Measurements from ENCODE around the gene FKBP11.

FKBP11 gene

GRCh38 chr12:48954061-48954460 is 28.8 kb upstream of the FKBP11 start:
- Histone ChIP-seq H3K9me3 (ENCODE audit: control insufficient read depth, low read length) (no peaks in the 10 kb centered on the region), H3K27ac (ENCODE audit: low read depth, low read length, severe bottlenecking) (no peak overlapping the region), H3K4me1 (ENCODE audit: control insufficient read depth, insufficient read depth, low read length, poor library complexity, severe bottlenecking) (peaks cover 22% of the 10 kb centered on the region), H3K36me3 (ENCODE audit: control insufficient read depth, insufficient read depth, low read length) (peaks cover 63% of the 10 kb centered on the region), H3K4me3 (ENCODE audit: extremely low read depth, insufficient read depth, low read length, poor library complexity, severe bottlenecking) (no peak overlapping the region)
- 100% methylated on average over 2 of the region's 3 CpGs; no CpG with 5 or more reads in 1 of the 2 experiments for WGBS, 2 experiments (ENCODE audit: insufficient coverage in 2 of 2)

- Histone ChIP-seq H3K36me3 (ENCODE audit: control insufficient read depth, insufficient read depth, low read length) (peaks cover 69% of the 10 kb centered on the region), H3K27ac (ENCODE audit: low read depth, low read length, severe bottlenecking) (no peak overlapping the region), H3K4me3 (ENCODE audit: extremely low read depth, insufficient read depth, low read length, poor library complexity, severe bottlenecking) (no peak overlapping the region), H3K4me1 (ENCODE audit: control insufficient read depth, insufficient read depth, low read length, poor library complexity, severe bottlenecking) (peaks cover 22% of the 10 kb centered on the region), H3K9me3 (ENCODE audit: control insufficient read depth, low read length) (no peaks in the 10 kb centered on the region)
- WGBS, 2 experiments (ENCODE audit: insufficient coverage in 2 of 2): 98 to 100% methylated on average over 3 of the region's 4 CpGs
These were observed 27.4 kb upstream of the FKBP11 start for GRCh38 chr12:48952691-48953090.

- H3K4me1 ChIP-seq (ENCODE audit: control insufficient read depth, insufficient read depth, low read length, poor library complexity, severe bottlenecking): peaks cover 4% of the 10 kb centered on the region
- 86 to 100% methylated on average over 3 of the region's 3 CpGs for WGBS, 2 experiments (ENCODE audit: insufficient coverage in 2 of 2)
- H3K36me3 ChIP-seq (ENCODE audit: control insufficient read depth, insufficient read depth, low read length): peaks cover 47% of the 10 kb centered on the region
These were observed 22.4 kb upstream of the FKBP11 start for GRCh38 chr12:48947727-48948126.

GRCh38 chr12:48946943-48947342 is 21.7 kb upstream of the FKBP11 start:
- no peak overlapping the region for H3K27ac ChIP-seq (ENCODE audit: low read depth, low read length, severe bottlenecking)
- H3K4me1 ChIP-seq (ENCODE audit: control insufficient read depth, insufficient read depth, low read length, poor library complexity, severe bottlenecking): no peaks in the 10 kb centered on the region
- WGBS, 2 experiments (ENCODE audit: insufficient coverage in 2 of 2): 93 to 95% methylated on average over 4 to 5 of the region's 6 CpGs
- H3K36me3 ChIP-seq (ENCODE audit: control insufficient read depth, insufficient read depth, low read length): peaks cover 45% of the 10 kb centered on the region
- no peaks in the 10 kb centered on the region for H3K9me3 ChIP-seq (ENCODE audit: control insufficient read depth, low read length)
- H3K4me3 ChIP-seq (ENCODE audit: extremely low read depth, insufficient read depth, low read length, poor library complexity, severe bottlenecking): no peak overlapping the region

More at GRCh38 chr12:48947727-48948126, 22.4 kb upstream of the FKBP11 start:
- Histone ChIP-seq H3K9me3 (ENCODE audit: control insufficient read depth, low read length) (no peaks in the 10 kb centered on the region), H3K4me3 (ENCODE audit: extremely low read depth, insufficient read depth, low read length, poor library complexity, severe bottlenecking) (no peak overlapping the region), H3K27ac (ENCODE audit: low read depth, low read length, severe bottlenecking) (no peak overlapping the region)

- H3K4me3 ChIP-seq (ENCODE audit: extremely low read depth, insufficient read depth, low read length, poor library complexity, severe bottlenecking): no peak overlapping the region
- H3K4me1 ChIP-seq (ENCODE audit: control insufficient read depth, insufficient read depth, low read length, poor library complexity, severe bottlenecking): no peaks in the 10 kb centered on the region
- no peaks in the 10 kb centered on the region for H3K9me3 ChIP-seq (ENCODE audit: control insufficient read depth, low read length)
- peaks cover 47% of the 10 kb centered on the region for H3K36me3 ChIP-seq (ENCODE audit: control insufficient read depth, insufficient read depth, low read length)
- H3K27ac ChIP-seq (ENCODE audit: low read depth, low read length, severe bottlenecking): no peak overlapping the region
These were observed 20.9 kb upstream of the FKBP11 start for GRCh38 chr12:48946205-48946604.

GRCh38 chr12:48943221-48943620 is 17.9 kb upstream of the FKBP11 start:
- no peak overlapping the region for H3K4me3 ChIP-seq (ENCODE audit: extremely low read depth, insufficient read depth, low read length, poor library complexity, severe bottlenecking)
- H3K36me3 ChIP-seq (ENCODE audit: control insufficient read depth, insufficient read depth, low read length): peaks cover 51% of the 10 kb centered on the region
- no peak overlapping the region for H3K27ac ChIP-seq (ENCODE audit: low read depth, low read length, severe bottlenecking)
- H3K4me1 ChIP-seq (ENCODE audit: control insufficient read depth, insufficient read depth, low read length, poor library complexity, severe bottlenecking): no peaks in the 10 kb centered on the region
- no peaks in the 10 kb centered on the region for H3K9me3 ChIP-seq (ENCODE audit: control insufficient read depth, low read length)
- WGBS, 2 experiments (ENCODE audit: insufficient coverage in 2 of 2): no CpG with 5 or more reads among the region's 4 CpGs

- WGBS, 2 experiments (ENCODE audit: insufficient coverage in 2 of 2): 100% methylated on average over 1 to 2 of the region's 3 CpGs
- Histone ChIP-seq H3K4me1 (ENCODE audit: control insufficient read depth, insufficient read depth, low read length, poor library complexity, severe bottlenecking) (no peaks in the 10 kb centered on the region), H3K4me3 (ENCODE audit: extremely low read depth, insufficient read depth, low read length, poor library complexity, severe bottlenecking) (no peak overlapping the region), H3K9me3 (ENCODE audit: control insufficient read depth, low read length) (no peaks in the 10 kb centered on the region), H3K36me3 (ENCODE audit: control insufficient read depth, insufficient read depth, low read length) (peaks cover 62% of the 10 kb centered on the region), H3K27ac (ENCODE audit: low read depth, low read length, severe bottlenecking) (no peak overlapping the region)
These were observed 14.9 kb upstream of the FKBP11 start for GRCh38 chr12:48940181-48940580.

- 95 to 97% methylated on average over 7 of the region's 7 CpGs for WGBS, 2 experiments (ENCODE audit: insufficient coverage in 2 of 2)
- Histone ChIP-seq H3K4me3 (ENCODE audit: extremely low read depth, insufficient read depth, low read length, poor library complexity, severe bottlenecking) (no peak overlapping the region), H3K9me3 (ENCODE audit: control insufficient read depth, low read length) (no peaks in the 10 kb centered on the region), H3K36me3 (ENCODE audit: control insufficient read depth, insufficient read depth, low read length) (peaks cover 76% of the 10 kb centered on the region), H3K27ac (ENCODE audit: low read depth, low read length, severe bottlenecking) (no peak overlapping the region), H3K4me1 (ENCODE audit: control insufficient read depth, insufficient read depth, low read length, poor library complexity, severe bottlenecking) (no peaks in the 10 kb centered on the region)
These were observed 13.5 kb upstream of the FKBP11 start for GRCh38 chr12:48938805-48939204.

- Histone ChIP-seq H3K4me3 (ENCODE audit: extremely low read depth, insufficient read depth, low read length, poor library complexity, severe bottlenecking) (no peak overlapping the region), H3K4me1 (ENCODE audit: control insufficient read depth, insufficient read depth, low read length, poor library complexity, severe bottlenecking) (no peaks in the 10 kb centered on the region), H3K36me3 (ENCODE audit: control insufficient read depth, insufficient read depth, low read length) (peaks cover 89% of the 10 kb centered on the region), H3K27ac (ENCODE audit: low read depth, low read length, severe bottlenecking) (no peak overlapping the region), H3K9me3 (ENCODE audit: control insufficient read depth, low read length) (no peaks in the 10 kb centered on the region)
- 80 to 83% methylated on average over 5 to 6 of the region's 6 CpGs for WGBS, 2 experiments (ENCODE audit: insufficient coverage in 2 of 2)
These were observed 11.9 kb upstream of the FKBP11 start for GRCh38 chr12:48937170-48937569.

GRCh38 chr12:48936379-48936979 is 11.2 kb upstream of the FKBP11 start:
- no peaks in the 10 kb centered on the region for H3K9me3 ChIP-seq (ENCODE audit: control insufficient read depth, low read length)
- no peaks in the 10 kb centered on the region for H3K4me1 ChIP-seq (ENCODE audit: control insufficient read depth, insufficient read depth, low read length, poor library complexity, severe bottlenecking)
- peaks cover 87% of the 10 kb centered on the region for H3K36me3 ChIP-seq (ENCODE audit: control insufficient read depth, insufficient read depth, low read length)
- H3K27ac ChIP-seq (ENCODE audit: low read depth, low read length, severe bottlenecking): peak overlapping the region; percentile 41
- no peak overlapping the region for H3K4me3 ChIP-seq (ENCODE audit: extremely low read depth, insufficient read depth, low read length, poor library complexity, severe bottlenecking)

GRCh38 chr12:48934312-48934706 is 9.0 kb upstream of the FKBP11 start:
- WGBS, 2 experiments (ENCODE audit: insufficient coverage in 2 of 2): 100% methylated on average over 1 of the region's 1 CpG; no CpG with 5 or more reads in 1 of the 2 experiments

More at GRCh38 chr12:48934312-48934706, 9.0 kb upstream of the FKBP11 start:
- Histone ChIP-seq H3K4me3 (ENCODE audit: extremely low read depth, insufficient read depth, low read length, poor library complexity, severe bottlenecking) (no peak overlapping the region), H3K4me1 (ENCODE audit: control insufficient read depth, insufficient read depth, low read length, poor library complexity, severe bottlenecking) (no peaks in the 10 kb centered on the region), H3K27ac (ENCODE audit: low read depth, low read length, severe bottlenecking) (no peak overlapping the region), H3K9me3 (ENCODE audit: control insufficient read depth, low read length) (no peaks in the 10 kb centered on the region), H3K36me3 (ENCODE audit: control insufficient read depth, insufficient read depth, low read length) (peaks cover 86% of the 10 kb centered on the region)

Measured in mesodermal cell (in vitro differentiated cells).